Measurements from ENCODE around the gene TRIM40. TPM values are rescaled to one million over a fixed set of nuclear protein-coding genes. Genes with fewer than 3 reads are reported as not detected.

TRIM40 gene
- total and polyA plus RNA-seq, 2 of the 13 experiments (the other 11 are each of a cell fraction or from before 2014, with no cell fraction given) = 0.58 TPM; not detected in 1

GRCh38 chr6:30102970-30103871 is 32.7 kb upstream of the TRIM40 start (continued):
- TF ChIP-seq RAD51 (IDR thresholded peaks at IDR 0.05; ENCODE audit: borderline replicate concordance) (no peak), SP2 (CRISPR knock-in tag; IDR thresholded peaks at IDR 0.05) (no peak), CREBL2 (CRISPR knock-in tag; IDR thresholded peaks at IDR 0.05; ENCODE audit: borderline replicate concordance) (no peak), HOXA5 (CRISPR knock-in tag; IDR thresholded peaks at IDR 0.05) (peak; percentile 74; the same call in 1 of the 2 replicates), DNMT1 (CRISPR knock-in tag; IDR thresholded peaks at IDR 0.05) (no peak; the same call in 1 of the 2 replicates), SNAPC4 (CRISPR knock-in tag; IDR thresholded peaks at IDR 0.05) (no peak), ZNF10 (CRISPR knock-in tag; IDR thresholded peaks at IDR 0.05; ENCODE audit: borderline replicate concordance, low read depth) (no peak), PPARG (CRISPR knock-in tag; conservative IDR thresholded peaks at IDR 0.05) (no peak; the same call in 1 of the 2 replicates), CTCF (CRISPR knock-in tag; IDR thresholded peaks at IDR 0.05) (peak; percentile 99), BRF2 (CRISPR knock-in tag; IDR thresholded peaks at IDR 0.05) (no peak), ZNF18 (CRISPR knock-in tag; IDR thresholded peaks at IDR 0.05; ENCODE audit: insufficient replicate concordance) (no peak)

Data from HepG2 (cell line).